Adrenal gland (tissue), 5 donors: Measurements from ENCODE around the gene FBXL7.

Experiments used
- CTCF ChIP-seq, 6 experiments: fragments of 450-650 bp in 4 of 6; fragments of 200-600 bp in 2 of 6; sonication (generic) in 1 of 6; IDR thresholded peaks; 1 replicate in 5 of 6; 2 replicates in 1 of 6; pipeline versions ENCODE4 v1.5.1 to v1.8.0; 2016 to 2021; ENCODE audit warnings: antibody characterized with exemption in 6 of 6, mild to moderate bottlenecking in 2 of 6, moderate library complexity in 1 of 6
- POLR2A ChIP-seq, 2 donors: fragments of 450-650 bp; IDR thresholded peaks; one replicate each; pipeline ENCODE4 v1.6.1; 2017; ENCODE audit warnings: antibody characterized with exemption in 2 of 2, mild to moderate bottlenecking in 2 of 2, moderate library complexity in 1 of 2
- donor health status: DM: no; HTN: no; CAD: no.

- TF ChIP-seq CTCF (IDR thresholded peaks at IDR 0.05) (no peak), POLR2A (IDR thresholded peaks at IDR 0.05) (no peak)
These were observed 200.4 kb downstream of the FBXL7 start for GRCh38 chr5:15700373-15700772.
